Esophagus muscularis mucosa (tissue), 4 donors: ENCODE measurements around the gene KRT86. TPM values are rescaled to one million over a fixed set of nuclear protein-coding genes. Genes with fewer than 3 reads are reported as not detected.

Experiments used
- DNase-seq: peaks from one replicate; pipeline ENCODE4 v3.0.0-alpha.2; 2017; ENCODE audit errors: extremely low spot score
- H3K27ac ChIP-seq, 4 donors: fragments of 200-600 bp; sonication (generic); replicated peaks in 1 of 4; 1 replicate in 3 of 4; 2 replicates in 1 of 4; pipeline ENCODE4 v1.5.1; 2016 to 2019; ENCODE audit warnings: mild to moderate bottlenecking in 1 of 4
- H3K27me3 ChIP-seq, 4 donors: fragments of 200-600 bp; sonication (generic); one replicate each; pipeline versions ENCODE4 v1.5.1 to v1.6.0; 2016 to 2019
- H3K36me3 ChIP-seq, 4 donors: fragments of 200-600 bp; sonication (generic); one replicate each; pipeline ENCODE4 v1.5.1; 2016 to 2019
- H3K4me1 ChIP-seq, 4 donors: fragments of 200-600 bp; sonication (generic); one replicate each; pipeline ENCODE4 v1.5.1; 2016 to 2019
- H3K4me3 ChIP-seq, 4 donors: fragments of 200-600 bp; sonication (generic); 1 replicate in 2 of 4; 2 replicates in 2 of 4; pipeline ENCODE4 v1.5.1; 2016 to 2019; ENCODE audit warnings: mild to moderate bottlenecking in 4 of 4, moderate library complexity in 1 of 4
- H3K9me3 ChIP-seq, 4 donors: fragments of 200-600 bp; sonication (generic); 1 replicate in 3 of 4; 2 replicates in 1 of 4; pipeline ENCODE4 v1.5.1; 2016 to 2019
- CTCF ChIP-seq, 3 experiments: fragments of 200-600 bp in 2 of 3; fragments of 450-650 bp in 1 of 3; sonication (generic) in 2 of 3; IDR thresholded peaks; one replicate each; pipeline ENCODE4 v1.5.1; 2017 to 2019; ENCODE audit warnings: antibody characterized with exemption in 3 of 3, mild to moderate bottlenecking in 2 of 3, moderate library complexity in 1 of 3
- EP300 ChIP-seq: sonication (generic); formaldehyde crosslinking; IDR thresholded peaks from one replicate; pipeline ENCODE4 v1.6.1; 2017; ENCODE audit warnings: antibody characterized with exemption
- POLR2A ChIP-seq: fragments of 450-650 bp; IDR thresholded peaks from one replicate; pipeline ENCODE4 v1.6.1; 2017; ENCODE audit warnings: antibody characterized with exemption, moderate library complexity, mild to moderate bottlenecking, low read depth
- POLR2AphosphoS5 ChIP-seq, 2 donors: sonication (generic); formaldehyde crosslinking; IDR thresholded peaks; one replicate each; pipeline ENCODE4 v1.6.1; 2017; ENCODE audit warnings: antibody characterized with exemption in 2 of 2
- WGBS: methylation state at CpG from one replicate; pipeline ENCODE4 v1.1.5; 2018; 5-methylcytosine and 5-hydroxymethylcytosine counted together
- intact Hi-C: fragments of 100-400 bp; cut with DNase I; formaldehyde crosslinking; loops from one replicate; pipeline ENCODE4 v1.15.1; 2023
- total RNA-seq, 4 donors: library from RNA; depleted of rRNA; stranded (reverse); fragments of >200 nt; gene quantifications; one replicate each; pipeline versions ENCODE4 v1.1.0 to v1.2.1, GENCODE V29; 2016

Gene KRT86
- total RNA-seq, 4 donors from 2014 or later: 0.29 to 0.33 TPM; not detected in 2

GRCh38 chr12:52310622-52311284, 36.3 kb downstream of the KRT86 start:
- Histone ChIP-seq H3K4me3 (no peak overlapping the region), H3K27me3 (peaks cover 0 to 14% (median 0%) of the 10 kb centered on the region in 4 donors), H3K27ac (no peak overlapping the region), H3K36me3 (no peaks in the 10 kb centered on the region), H3K9me3 (no peaks in the 10 kb centered on the region), H3K4me1 (peaks cover 7 to 29% (median 19%) of the 10 kb centered on the region in 4 donors)
- no peak for DNase-seq
- TF ChIP-seq POLR2AphosphoS5 (IDR thresholded peaks at IDR 0.05) (no peak), CTCF (IDR thresholded peaks at IDR 0.05) (no peak), POLR2A (no peak), EP300 (no peak)
- 88% methylated on average over 4 of the region's 5 CpGs for WGBS
- intact Hi-C loops: no loop called here

GRCh38 chr12:52311285-52311648, 36.8 kb downstream of the KRT86 start:
- Histone ChIP-seq H3K4me3 (no peak overlapping the region), H3K36me3 (no peaks in the 10 kb centered on the region), H3K27ac (no peak overlapping the region), H3K4me1 (peaks cover 7 to 29% (median 19%) of the 10 kb centered on the region in 4 donors), H3K9me3 (no peaks in the 10 kb centered on the region), H3K27me3 (peaks cover 0 to 14% (median 0%) of the 10 kb centered on the region in 4 donors)
- TF ChIP-seq CTCF (IDR thresholded peaks at IDR 0.05) (no peak), POLR2A (no peak), POLR2AphosphoS5 (IDR thresholded peaks at IDR 0.05) (no peak)
- intact Hi-C loops: no loop called here
- 85% methylated on average over 3 of the region's 3 CpGs for WGBS
- no peak for DNase-seq

DNA sequence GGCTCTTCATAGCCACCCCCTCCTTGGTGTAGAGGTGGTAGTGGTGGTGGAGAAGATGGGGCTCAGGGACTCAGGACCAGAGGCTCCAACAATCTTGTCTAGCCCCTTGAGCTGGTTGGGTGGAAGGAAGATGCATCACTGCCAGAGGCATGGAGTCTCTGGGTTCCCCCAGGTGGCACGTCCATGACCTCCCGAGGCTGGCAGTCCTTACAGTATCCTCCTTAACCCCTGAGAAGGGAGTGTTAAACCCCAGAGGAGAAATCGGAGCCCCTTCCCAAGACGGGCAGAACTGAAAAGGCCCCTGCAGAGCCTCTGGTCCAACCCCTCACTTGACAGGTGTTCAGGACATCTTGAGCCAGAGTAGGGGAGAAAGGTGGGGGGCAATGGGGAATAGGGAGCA, 37.6 kb downstream of the KRT86 start:
- no peak for DNase-seq
- no peak for TF ChIP-seq POLR2AphosphoS5 (IDR thresholded peaks at IDR 0.05)
- no peak for TF ChIP-seq CTCF (IDR thresholded peaks at IDR 0.05)
- no peak for TF ChIP-seq POLR2A
- no peak for TF ChIP-seq EP300
- peaks cover 0 to 14% (median 0%) of the 10 kb centered on the region in 4 donors for H3K27me3 ChIP-seq
- H3K9me3 ChIP-seq: no peaks in the 10 kb centered on the region
- no peak overlapping the region for H3K4me3 ChIP-seq
- H3K36me3 ChIP-seq: no peaks in the 10 kb centered on the region
- H3K4me1 ChIP-seq: peaks cover 7 to 27% (median 19%) of the 10 kb centered on the region in 4 donors
- H3K27ac ChIP-seq: no peak overlapping the region
- intact Hi-C loops: no loop called here
- WGBS: 82% methylated on average over 4 of the region's 4 CpGs

DNA sequence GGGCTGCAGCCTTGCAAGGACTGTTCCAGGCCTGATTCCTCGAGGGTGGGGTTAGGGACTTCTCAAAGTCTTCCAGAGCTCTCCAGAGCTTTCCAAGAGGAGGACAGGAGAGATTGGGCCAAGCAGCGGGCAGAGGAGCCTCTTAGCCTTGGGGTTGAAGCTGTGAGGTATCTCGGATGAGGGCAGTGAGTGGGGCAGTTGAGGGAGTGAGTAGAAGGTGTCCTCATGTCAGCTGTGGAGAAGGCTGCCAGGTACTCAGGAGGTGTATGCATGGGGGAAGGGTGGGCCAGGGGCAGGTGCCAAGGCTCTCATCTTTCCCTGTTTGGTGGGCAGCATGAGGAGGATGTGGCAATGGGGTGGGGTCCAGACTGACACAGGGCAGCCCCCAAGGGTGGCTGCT, 39.0 kb downstream of the KRT86 start:
- TF ChIP-seq EP300 (no peak), CTCF (IDR thresholded peaks at IDR 0.05) (no peak), POLR2A (no peak), POLR2AphosphoS5 (IDR thresholded peaks at IDR 0.05) (no peak)
- no peak overlapping the region for H3K27ac ChIP-seq
- H3K4me1 ChIP-seq: peaks cover 5 to 15% (median 9%) of the 10 kb centered on the region in 4 donors
- intact Hi-C loops: no loop called here
- peaks cover 0 to 6% (median 0%) of the 10 kb centered on the region in 4 donors for H3K27me3 ChIP-seq
- DNase-seq: no peak
- no peaks in the 10 kb centered on the region for H3K36me3 ChIP-seq
- no peaks in the 10 kb centered on the region for H3K9me3 ChIP-seq
- 76% methylated on average over 3 of the region's 3 CpGs for WGBS
- H3K4me3 ChIP-seq: no peak overlapping the region

DNA sequence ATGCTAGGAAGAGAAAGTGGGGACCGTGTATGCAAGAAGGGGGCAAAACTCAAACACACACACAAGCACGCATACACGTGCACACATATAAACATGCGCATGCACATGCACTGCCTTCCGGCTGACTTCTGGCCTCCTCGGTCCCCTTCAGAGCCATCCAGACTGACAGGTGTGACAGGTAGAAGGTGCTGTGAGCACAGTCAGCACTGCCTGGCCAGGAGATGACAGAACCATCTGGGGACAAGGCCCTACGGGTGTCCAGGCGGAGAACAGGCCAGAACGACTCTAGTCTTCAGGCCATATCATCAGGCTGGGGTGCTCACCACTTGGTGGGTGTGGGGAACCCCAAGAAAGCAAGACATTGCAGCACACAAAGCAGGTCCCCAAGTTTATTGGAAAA, 39.5 kb downstream of the KRT86 start:
- peaks cover under 1 to 10% (median 4%) of the 10 kb centered on the region in 4 donors for H3K4me1 ChIP-seq
- intact Hi-C loops: no loop called here
- no peak overlapping the region for H3K4me3 ChIP-seq
- no peak overlapping the region for H3K27ac ChIP-seq
- H3K36me3 ChIP-seq: no peaks in the 10 kb centered on the region
- H3K27me3 ChIP-seq: peaks cover 0 to 7% (median 0%) of the 10 kb centered on the region in 4 donors
- no peak for DNase-seq
- H3K9me3 ChIP-seq: no peaks in the 10 kb centered on the region
- 87% methylated on average over 9 of the region's 9 CpGs for WGBS
- TF ChIP-seq POLR2A (no peak), EP300 (no peak), CTCF (IDR thresholded peaks at IDR 0.05) (no peak)
